Measurements from ENCODE around the gene ZBTB32. TPM values are rescaled to one million over a fixed set of nuclear protein-coding genes. Genes with fewer than 3 reads are reported as not detected.

The ZBTB32 gene
- total and polyA plus RNA-seq, 4 donors = 0.47 TPM; not detected in 3

- 85% methylated on average over 12 of the region's 12 CpGs for WGBS
These were observed 9.6 kb downstream of the ZBTB32 start for GRCh38 chr19:35713904-35714495.

More at GRCh38 chr19:35713904-35714495, 9.6 kb downstream of the ZBTB32 start:
- Histone ChIP-seq H3K27ac (ENCODE audit: low read depth in 1 of 2, low read length in 2 of 2) (no peak overlapping the region), H3K4me3 (ENCODE audit: low read depth in 1 of 3, low read length in 3 of 3) (no peak overlapping the region), H3K36me3 (ENCODE audit: control insufficient read depth in 4 of 4, insufficient read depth in 3 of 4, low read depth in 1 of 4, low read length in 3 of 4) (no peaks in the 10 kb centered on the region), H3K27me3 (ENCODE audit: control insufficient read depth in 4 of 4, insufficient read depth in 4 of 4, low read length in 3 of 4) (no peaks in the 10 kb centered on the region), H3K4me1 (ENCODE audit: control insufficient read depth in 4 of 4, insufficient read depth in 4 of 4, low read length in 3 of 4) (peaks cover 5 to 21% (median 13%) of the 10 kb centered on the region in 4 donors), H3K9ac (ENCODE audit: low read depth in 1 of 2, low read length in 2 of 2) (no peak overlapping the region), H3K9me3 (ENCODE audit: control insufficient read depth in 4 of 4, low read length in 3 of 4) (no peaks in the 10 kb centered on the region)
- no peak for TF ChIP-seq NR2F2 (IDR thresholded peaks at IDR 0.05)
- TF ChIP-seq TAF1 (conservative IDR thresholded peaks at IDR 0.05) = no peak
- no peak for TF ChIP-seq ZBTB33 (IDR thresholded peaks at IDR 0.05)
- TF ChIP-seq JUND (IDR thresholded peaks at IDR 0.05) = no peak
- TF ChIP-seq HNF4A (conservative IDR thresholded peaks at IDR 0.05) = no peak
- no peak for TF ChIP-seq SP1 (IDR thresholded peaks at IDR 0.05)
- no peak for TF ChIP-seq HNF4G (IDR thresholded peaks at IDR 0.05)
- TF ChIP-seq ATF3 (IDR thresholded peaks at IDR 0.05) = no peak
- TF ChIP-seq CTCF (IDR thresholded peaks at IDR 0.05; ENCODE audit: low read depth, low read length, missing input control) = no peak
- no peak for TF ChIP-seq FOXA1 (IDR thresholded peaks at IDR 0.05)
- no peak for TF ChIP-seq RAD21 (IDR thresholded peaks at IDR 0.05)
- TF ChIP-seq EGR1 (IDR thresholded peaks at IDR 0.05; ENCODE audit: low read depth in 2 of 2) = no peak
- TF ChIP-seq RXRA (IDR thresholded peaks at IDR 0.05) = no peak
- TF ChIP-seq YY1 (IDR thresholded peaks at IDR 0.05) = no peak
- TF ChIP-seq FOXA2 (IDR thresholded peaks at IDR 0.05) = no peak
- no peak for TF ChIP-seq GABPA (IDR thresholded peaks at IDR 0.05 in 1 of 2, conservative IDR thresholded peaks at IDR 0.05 in 1 of 2)
- TF ChIP-seq REST (IDR thresholded peaks at IDR 0.05) = no peak
- TF ChIP-seq MAX (IDR thresholded peaks at IDR 0.05) = no peak
- no peak for DNase-seq (ENCODE audit: low spot score)
